SK-N-SH (cell line): ENCODE results near the gene TSHR.

Source experiments
- CTCF ChIP-seq: fragments of 200-600 bp; sonication (generic); IDR thresholded peaks from 2 replicates; pipeline ENCODE4 v1.6.1; 2017; ENCODE audit warnings: antibody characterized with exemption, mild to moderate bottlenecking, moderate library complexity
- EP300 ChIP-seq, 2 experiments: IDR thresholded peaks; 2 replicates each; pipeline versions ENCODE4 v1.4.0 to v1.6.1; 2012; ENCODE audit warnings: borderline replicate concordance in 1 of 2, low read depth in 1 of 2, low read length in 1 of 2
- POLR2AphosphoS5 ChIP-seq: IDR thresholded peaks from 2 replicates; pipeline ENCODE4 v1.6.1; 2012; ENCODE audit warnings: low read depth, low read length
- RXRA ChIP-seq: IDR thresholded peaks from 2 replicates; pipeline ENCODE4 v1.4.0; 2012; ENCODE audit warnings: low read depth, mild to moderate bottlenecking, borderline replicate concordance
- SIN3A ChIP-seq: IDR thresholded peaks from 2 replicates; pipeline ENCODE4 v1.6.1; 2012; ENCODE audit warnings: low read depth, mild to moderate bottlenecking, low read length, moderate library complexity, borderline replicate concordance
- TF ChIP-seq, protein P1 (sequence below): fragments of 150-350 bp; IDR thresholded peaks from 2 replicates; pipeline ENCODE4 v1.6.1; 2017; ENCODE audit warnings: antibody characterized with exemption, low read length, low read depth, borderline replicate concordance

DNA sequence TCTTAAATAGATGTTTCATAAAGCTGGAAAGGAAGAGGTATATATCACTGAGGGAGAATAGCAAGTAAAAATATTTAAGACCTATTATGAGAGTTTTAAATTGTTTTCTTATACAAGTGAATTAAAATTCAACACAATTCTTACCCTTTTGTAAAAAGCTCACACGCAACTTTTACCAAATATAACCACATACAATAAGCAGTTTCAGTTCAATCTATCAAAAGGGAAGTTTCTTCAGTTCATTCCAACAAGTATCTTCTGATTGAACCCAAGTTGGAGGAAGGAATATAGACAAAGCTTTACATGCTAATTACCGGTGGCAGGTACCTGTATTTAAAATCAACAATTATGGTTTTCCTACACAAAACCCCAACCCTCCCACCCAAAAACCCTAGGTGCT is 224.2 kb downstream of the TSHR start:
- TF ChIP-seq, protein P1, sequence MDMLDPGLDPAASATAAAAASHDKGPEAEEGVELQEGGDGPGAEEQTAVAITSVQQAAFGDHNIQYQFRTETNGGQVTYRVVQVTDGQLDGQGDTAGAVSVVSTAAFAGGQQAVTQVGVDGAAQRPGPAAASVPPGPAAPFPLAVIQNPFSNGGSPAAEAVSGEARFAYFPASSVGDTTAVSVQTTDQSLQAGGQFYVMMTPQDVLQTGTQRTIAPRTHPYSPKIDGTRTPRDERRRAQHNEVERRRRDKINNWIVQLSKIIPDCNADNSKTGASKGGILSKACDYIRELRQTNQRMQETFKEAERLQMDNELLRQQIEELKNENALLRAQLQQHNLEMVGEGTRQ: no peak
- TF ChIP-seq CTCF: no peak
- TF ChIP-seq SIN3A: no peak
- no peak for TF ChIP-seq EP300 (IDR thresholded peaks at IDR 0.05; ENCODE audit: borderline replicate concordance in 1 of 2, low read depth in 1 of 2, low read length in 1 of 2)
- no peak for TF ChIP-seq RXRA
- no peak for TF ChIP-seq POLR2AphosphoS5
